Globus pallidus (tissue), 1 donor: Measurements from ENCODE around the gene GTPBP6.
"Not testable (repeated sequence)": the region's sequence is repeated elsewhere in the genome, so short reads cannot be mapped to it uniquely, and the experiment has no call there.

Experiments used
- DNase-seq: peaks from one replicate; pipeline ENCODE4 v3.0.0-alpha.2; 2015; ENCODE audit warnings: low spot score

GTPBP6 gene

DNA sequence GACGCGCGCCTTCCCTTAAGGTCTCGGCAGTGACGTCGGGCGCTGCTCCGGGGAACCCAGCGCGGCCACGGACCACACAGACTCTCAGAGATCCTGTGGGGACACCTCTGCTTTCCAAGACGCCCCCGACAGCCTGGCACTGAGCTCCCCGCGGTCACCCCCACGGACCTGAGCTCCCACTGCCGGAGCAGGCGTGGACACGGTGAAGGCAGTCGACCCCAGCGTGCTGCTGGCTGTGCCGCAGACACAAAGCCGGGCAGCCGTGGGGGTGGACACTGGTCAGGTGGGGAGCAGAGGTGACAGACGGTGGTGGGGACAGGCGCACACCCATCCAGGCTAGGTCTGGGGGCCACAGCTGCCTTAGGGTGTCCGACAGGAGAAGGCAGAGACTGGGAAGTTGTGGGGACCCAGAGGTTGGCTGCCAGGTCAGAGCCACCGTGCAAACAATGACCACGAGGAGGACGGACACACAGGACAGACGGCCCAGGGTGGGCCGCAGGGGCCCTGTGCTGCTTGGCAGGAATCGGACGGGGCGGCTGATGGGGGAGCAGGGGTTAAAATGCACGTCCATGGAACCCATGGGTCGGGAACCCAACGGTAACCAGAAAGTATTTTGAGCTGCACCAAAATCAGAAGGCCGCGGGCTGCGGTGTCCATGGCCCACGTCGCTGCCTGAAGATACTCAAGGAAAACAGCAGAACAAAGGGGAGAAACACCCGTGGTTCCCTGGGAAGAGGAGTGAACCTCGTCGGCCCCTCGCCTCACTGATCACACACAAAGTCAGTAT lies 16.6 kb upstream of the GTPBP6 start:
- DNase-seq = no peak

DNA sequence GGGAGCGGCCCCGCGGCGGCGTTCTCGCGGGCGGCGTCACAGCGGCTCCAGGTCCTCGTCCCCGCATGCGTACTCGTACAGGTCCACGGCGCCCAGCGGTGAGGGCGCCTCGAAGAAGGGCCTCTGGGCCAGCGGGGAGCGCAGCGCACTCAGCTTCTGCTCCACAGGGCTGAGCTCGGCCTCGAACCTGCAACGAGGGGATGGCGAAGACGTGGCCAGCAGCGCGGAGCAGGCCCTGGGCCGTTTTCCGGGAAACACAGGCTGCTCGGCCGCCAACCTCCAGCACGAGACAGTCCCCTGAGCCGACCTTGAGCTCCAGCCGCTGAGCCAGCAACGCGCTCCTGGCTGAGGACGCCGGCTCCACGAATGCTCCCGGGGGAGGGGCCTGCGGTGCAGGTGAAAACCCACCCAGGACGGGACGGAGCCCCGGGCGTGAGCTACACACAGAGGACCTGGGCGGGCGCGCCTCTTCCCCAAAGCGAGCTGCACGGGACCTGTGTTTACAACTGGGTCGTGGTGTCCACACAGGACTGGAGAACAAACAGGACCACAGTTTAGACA lies 15.8 kb upstream of the GTPBP6 start:
- DNase-seq = no peak

DNA sequence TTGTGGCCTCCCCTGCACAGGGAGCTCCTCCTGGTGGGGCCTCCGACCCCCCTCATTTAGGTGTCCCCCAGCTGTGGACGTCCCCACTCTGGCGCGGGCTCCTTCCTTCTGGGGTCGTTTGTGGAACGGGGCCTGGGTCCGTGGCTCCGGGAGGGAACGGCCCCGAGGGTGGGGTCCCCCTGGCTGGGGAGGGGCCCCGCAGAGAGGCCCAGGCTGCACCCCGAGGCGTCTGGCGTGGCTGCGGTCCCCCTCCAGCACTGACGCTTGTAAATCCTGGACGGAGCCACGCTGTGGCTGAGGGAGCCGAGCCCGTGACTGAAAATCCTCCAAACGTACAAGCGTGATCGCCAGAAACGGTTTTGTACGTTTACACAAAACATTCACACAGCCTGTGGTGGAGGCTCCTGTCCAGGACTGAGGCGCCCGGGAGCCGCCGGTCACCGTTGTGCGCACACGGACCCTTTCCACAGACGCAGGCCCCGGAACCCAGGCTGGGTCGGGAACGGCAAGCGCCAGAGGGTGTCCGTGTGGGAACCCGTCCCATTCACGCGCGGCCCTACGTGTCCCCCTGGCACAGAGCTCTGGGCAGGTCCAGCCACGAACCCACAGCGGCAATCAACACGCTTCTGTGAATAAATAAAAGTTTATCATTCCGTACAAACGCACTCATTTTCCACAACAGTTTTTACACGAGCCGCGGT lies 15.2 kb upstream of the GTPBP6 start:
- DNase-seq = no peak

DNA sequence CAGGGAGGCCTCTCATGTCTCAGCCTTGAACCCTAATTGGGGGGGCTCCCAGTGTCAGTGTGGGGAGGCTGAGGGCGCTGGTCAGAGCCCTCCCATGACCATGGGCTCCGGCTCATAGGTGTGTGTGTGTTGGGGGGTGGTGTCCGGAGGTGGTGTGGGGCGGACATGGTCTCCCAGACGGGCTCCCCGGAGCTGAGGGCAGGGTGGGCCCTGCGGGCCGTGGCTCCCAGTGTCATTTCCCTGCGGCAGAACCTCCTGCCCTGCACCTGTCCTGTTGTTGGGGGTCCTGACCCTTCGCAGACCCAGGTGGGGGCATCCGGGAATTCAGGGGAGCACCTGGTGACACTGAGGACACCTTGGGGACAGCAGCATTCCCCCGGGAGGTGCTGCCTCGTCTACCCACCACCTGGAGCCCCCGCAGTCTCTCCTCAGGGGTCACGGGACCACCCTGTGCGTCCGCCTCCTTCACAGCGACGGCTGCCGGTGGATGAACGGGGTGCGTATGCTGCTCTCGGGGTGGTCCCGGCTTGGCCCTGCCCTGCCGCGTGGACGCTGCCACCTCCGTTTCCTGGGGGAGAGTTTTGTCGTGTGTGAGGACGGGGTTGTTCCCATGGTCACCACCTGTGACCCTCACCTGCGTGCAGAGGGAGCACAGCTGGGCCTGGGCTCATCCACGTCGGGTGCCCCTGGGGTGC lies 14.5 kb upstream of the GTPBP6 start:
- DNase-seq = no peak

DNA sequence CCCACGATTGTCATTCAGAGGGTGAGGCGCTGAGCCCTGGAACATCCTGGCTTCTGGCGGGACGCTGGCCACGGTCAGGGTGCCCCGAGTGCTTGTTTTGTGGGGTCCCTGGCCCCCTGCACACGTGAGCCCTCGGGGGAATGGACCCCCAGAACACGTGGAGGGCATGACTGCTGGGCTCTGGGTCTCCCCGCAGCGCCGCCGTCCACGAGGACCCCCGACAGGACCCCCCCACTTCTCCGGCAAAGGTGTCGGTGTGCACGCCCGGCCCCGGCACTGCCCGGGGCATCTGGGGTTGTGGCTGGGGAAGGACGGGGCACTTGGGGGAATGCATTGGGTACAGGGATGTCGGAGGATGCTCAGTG lies 13.9 kb upstream of the GTPBP6 start:
- no peak for DNase-seq

DNA sequence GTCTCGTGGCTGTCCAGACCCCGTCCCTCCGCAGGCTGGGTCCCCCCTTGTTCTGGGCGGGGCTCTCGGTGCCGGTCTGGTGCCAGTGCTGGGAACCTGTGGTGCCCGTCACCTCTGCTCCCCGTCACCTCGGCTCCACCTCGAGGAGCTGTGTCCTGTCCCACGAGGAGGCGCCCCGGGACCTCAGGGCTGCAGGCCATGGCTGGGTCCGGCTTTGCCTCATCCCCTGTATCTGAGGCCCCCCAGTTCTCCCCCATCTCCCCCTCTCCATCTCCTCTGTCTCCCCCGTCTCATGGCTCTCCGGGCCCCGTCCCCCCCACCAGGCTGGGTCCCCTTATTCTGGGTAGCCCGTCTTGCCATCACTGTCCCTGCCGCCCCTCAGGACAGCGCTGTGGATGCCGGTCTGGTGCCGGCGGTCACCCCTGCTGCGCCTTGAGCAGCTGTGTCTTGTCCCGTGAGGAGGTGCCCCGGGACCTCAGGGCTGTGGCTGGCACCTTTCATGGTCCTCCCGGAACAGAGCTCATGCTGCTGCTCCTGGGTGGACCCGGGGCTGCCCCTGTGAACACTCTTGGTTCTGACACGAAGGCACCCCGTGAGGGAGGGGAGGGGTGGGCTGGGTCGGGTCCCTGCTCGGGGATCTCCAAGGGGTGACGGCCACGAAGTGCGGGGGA lies 13.4 kb upstream of the GTPBP6 start:
- no peak for DNase-seq

DNA sequence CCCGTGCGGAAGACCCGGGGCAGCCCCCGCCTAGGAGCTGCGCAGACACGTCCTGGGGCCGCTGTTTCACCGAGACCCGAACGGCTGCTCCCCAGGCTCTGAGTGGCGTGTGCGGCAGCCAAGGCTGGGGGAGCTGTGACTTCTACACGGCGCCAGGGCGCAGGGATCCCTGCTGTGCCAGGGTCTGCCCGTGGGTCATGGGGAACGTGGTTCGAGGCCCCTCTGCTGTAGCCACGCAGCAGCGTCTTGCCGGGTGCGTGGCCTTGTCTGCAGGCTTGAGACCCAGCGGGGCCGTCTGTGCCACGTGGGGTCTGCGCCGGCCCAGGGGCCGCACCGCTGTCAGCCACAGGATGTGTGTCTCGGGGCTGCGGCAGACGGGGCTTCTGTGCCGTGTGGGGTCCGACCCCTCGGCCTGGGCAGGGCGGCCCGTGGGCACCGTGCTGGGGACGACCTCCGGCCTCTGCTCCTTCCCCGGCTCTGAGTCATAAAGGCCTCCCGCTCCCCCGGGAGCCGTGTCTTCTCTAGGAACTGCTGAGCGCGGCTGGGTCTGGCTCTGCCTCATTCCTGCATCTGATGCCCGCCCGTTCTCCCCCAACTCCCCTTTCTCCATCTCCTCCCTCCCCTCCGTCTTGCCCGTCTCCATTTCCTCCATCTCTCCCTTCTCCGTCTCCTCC lies 12.7 kb upstream of the GTPBP6 start:
- DNase-seq = no peak

DNA sequence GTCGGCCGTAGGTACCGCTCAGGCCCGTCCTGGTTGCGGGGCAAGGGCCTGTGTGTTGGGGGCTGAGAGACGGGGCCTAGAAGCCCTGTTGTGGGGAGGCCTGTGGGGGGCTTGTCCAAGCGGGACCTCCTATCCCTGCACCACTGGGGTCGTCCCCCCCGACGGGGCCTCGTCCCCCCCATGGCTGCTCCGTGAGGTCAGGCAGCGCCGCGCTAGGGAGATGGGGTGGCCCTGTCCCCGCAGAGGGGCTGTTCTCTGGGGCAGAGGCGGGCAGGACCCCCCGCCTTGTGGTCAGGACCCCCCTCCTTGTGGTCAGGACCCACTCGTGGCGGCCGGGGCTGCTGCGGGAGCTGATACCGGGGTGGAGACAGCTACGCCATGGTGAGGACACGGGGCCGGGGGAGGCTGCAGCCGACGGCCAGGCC lies 12.1 kb upstream of the GTPBP6 start:
- no peak for DNase-seq

DNA sequence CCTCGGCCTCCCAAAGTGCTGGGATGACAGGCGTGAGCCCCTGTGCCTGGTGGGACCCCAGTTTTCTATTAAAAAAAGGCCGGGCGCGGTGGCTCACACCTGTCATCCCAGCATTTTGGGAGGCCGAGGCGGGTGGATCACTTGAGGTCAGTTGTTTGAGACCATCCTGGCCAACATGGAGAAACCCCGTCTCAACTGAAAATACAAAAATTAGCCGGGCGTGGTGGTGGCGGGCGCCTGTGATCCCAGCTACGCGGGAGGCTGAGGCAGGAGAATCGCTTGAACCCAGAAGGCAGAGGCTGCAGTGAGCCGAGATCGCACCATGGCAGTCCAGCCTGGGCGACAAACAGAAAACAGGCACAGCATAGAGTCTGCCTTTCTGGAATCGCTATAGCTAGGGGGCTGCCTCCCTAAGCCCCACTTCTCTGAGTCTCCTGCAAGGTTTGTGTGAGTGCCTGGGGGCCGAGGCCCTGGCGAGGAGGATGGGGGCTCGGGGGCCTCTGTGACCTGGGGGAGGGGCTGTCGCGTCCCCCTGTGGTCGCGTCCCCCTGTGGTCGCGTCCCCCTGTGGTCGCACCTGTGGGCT lies 11.6 kb upstream of the GTPBP6 start:
- not testable (repeated sequence) for DNase-seq

DNA sequence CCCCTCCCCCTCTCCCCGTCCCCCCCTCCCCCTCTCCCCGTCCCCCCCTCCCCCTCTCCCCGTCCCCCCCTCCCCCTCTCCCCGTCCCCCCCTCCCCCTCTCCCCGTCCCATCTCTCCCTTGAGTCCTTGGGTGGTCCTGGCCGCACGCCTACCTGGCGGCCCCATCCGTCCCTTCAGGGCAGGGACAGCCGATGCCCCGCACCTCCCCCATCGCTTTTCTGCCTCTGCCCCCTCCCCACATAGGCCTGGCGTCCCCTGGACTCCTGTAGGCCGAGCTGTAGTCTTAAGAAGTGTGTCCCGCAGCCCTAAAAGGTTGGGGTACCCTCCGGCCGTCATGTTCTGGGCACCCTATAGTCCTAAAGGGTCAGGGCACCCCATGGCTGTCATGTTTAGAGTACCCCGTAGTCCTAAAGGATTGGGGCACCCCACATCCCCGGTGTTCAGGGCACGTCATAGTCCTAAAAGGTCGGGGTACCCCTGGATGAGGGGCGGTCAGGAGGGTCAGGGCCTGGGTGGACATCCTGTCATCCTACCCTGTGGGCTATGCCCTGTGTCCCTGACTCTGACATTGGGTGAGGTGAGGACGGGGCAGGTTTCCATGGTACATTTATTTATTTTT lies 10.8 kb upstream of the GTPBP6 start:
- DNase-seq = no peak

DNA sequence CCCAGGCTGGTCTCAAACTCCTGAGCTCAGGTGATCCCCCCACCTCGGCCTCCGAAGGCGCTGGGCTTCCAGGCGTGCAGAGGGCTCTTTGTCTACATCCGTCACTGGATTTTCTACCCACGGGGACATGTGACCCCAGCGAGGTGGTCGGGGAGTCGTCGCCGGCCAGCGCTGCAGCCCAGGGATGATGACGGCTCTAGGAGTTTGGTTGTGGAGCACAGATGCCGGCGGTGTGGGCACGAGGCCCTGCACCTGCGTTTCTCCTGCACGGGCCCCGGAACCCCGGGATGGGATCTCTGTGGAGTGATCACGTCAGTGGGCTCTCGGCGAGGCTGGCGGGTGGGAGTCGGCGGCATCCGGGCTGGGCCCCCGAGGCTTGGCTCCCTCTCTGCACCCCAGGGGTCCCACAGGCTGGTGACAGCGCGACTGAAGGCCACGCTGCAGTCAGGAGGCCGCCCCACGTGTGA lies 9.1 kb upstream of the GTPBP6 start:
- DNase-seq = no peak

DNA sequence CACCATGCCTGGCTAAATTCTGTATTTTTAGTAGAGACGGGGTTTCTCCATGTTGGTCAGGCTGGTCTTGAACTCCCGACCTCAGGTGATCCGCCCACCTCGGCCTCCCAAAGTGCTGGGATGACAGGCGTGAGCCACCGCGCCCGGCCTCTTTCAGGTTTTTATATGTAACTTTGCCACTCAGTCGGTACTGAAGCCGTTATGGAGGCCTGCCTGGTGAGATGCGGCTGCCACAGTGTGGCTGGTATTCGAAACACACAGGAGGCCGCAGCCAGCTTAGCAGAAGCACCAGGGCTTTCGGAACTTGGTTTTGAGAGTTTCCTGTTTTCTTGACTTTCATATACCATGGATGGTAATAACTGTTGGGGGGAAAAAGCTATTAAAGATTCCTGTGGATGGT lies 6.1 kb upstream of the GTPBP6 start:
- not testable (repeated sequence) for DNase-seq

DNA sequence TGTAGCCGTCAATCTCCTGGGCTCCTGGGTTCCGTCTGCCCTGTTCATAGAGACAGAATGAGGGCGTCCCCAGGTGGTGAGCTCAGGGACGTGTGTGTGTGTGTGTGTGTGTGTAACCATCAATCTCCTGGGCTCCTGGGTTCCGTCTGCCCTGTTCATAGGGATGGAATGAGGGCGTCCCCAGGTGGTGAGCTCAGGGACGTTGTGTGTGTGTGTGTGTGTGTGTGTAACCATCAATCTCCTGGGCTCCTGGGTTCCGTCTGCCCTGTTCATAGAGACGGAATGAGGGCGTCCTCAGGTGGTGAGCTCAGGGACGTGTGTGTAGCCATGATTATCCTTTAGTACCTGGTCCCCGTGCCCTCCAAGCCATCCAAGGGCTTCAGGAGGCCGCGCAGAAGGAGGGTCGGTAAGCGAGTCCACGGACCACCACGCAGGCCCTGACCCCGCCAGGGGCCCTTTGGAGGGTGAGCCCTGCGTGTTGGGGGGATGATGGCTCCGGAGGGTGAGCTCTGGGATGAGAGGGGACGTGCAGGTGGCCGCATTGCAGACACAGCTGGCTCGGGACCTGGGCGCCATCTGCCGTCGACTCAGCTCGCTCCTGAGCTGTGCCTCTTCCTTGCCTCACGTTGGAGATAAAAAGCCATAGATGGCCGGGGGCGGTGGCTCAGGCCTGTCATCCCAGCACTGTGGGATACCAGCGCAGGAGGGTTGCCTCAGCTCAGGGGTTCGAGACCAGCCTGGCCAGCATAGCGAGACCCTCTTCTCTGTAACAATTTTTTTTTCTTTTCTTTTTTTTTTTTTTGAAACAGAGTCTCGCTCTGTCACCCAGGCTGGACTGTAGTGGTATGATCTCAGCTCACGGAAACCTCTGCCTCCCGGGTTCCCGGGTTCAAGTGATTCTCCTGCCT lies 5.4 kb upstream of the GTPBP6 start:
- no peak for DNase-seq

DNA sequence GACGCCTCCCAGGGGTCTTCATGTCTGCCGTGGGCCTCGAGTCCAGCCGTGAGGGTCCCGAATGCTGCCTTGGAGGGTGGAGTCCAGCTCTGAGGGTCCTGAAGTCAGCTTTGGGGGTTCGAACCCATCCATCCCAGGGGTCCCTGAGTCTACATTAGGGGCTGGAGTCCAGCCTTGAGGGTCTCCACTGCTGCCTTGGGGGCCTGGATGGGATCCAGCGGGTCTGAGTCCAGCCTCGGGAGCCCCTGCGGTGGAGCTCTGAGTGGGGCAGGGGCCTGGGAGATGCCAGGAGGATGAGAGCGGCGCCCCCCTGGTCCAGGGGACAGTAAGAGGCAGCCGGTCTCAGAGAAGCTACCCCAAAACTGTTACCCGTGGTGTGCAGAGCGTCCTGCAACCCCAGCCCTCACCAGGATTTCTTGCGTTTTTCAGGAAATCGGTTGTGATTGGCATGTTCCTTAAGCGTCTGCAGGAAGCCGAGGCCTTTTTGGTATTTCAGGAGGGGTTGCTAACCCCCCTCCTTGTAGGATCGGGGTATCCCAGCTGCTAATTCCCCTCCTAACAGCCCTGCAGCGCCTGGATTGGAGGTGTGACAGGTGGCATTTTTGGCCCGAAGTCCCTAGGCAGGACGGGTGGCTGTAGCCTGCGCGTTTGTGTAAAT lies 1.7 kb upstream of the GTPBP6 start:
- DNase-seq = no peak

DNA sequence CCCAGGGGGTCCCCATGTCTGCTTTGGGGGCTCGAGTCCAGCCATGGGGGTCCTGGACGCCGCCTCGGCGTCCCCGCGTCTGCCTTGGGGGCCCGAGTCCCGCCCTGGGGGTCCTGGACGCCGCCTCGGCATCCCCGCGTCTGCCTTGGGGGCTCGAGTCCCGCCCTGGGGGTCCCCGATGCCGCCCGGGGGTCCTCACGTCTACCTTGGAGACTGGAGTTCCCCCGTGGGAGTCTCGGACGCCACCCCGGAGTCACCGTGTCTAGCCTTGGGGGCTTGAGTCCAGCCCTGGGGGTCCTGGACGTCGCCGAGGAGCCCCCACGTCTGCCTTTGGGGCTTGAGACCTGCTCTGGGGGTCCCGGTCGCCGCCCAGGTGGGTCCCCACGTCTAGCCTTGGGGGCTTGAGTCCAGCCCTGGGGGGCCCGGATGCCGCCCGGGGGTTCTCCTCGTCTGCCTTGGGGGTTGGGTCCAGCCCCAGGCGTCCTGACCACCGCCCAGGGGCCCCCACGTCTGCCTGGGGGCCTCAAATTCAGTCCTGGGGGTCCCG lies 1.1 kb upstream of the GTPBP6 start:
- no peak for DNase-seq

DNA sequence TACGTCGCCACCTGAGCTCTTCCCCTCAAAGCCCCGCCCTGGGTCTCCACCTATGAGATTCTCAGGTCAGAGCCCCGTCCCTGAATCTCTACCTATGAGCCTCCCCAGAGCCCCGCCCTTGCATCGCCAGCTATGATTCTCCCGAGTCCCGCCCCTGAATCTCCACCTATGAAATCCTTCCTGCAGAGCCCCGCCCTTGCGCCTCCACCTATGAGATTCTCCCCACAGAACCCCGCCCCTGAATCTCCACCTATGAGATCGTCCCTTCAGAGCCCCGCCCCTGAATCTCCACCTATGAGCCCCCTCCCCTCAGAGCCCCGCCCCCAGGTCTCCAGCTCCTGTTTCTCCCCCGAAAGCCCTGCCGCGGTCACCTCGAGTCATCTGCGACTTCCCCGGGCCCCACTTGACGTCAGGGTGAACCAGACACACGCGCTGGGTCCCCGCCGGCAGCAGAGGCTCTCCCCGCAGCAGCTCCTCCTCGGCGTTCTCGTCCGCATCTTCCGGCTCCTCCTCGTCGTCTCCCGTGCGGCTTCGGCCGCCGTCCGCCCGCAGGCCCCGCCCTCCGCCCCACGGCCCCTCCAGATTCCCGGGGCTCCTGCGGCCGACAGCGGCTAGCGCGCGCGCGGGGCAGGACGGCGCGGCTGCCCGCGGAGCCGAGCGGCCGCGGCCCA lies 393 bp downstream of the GTPBP6 start:
- DNase-seq = peak; percentile 94

DNA sequence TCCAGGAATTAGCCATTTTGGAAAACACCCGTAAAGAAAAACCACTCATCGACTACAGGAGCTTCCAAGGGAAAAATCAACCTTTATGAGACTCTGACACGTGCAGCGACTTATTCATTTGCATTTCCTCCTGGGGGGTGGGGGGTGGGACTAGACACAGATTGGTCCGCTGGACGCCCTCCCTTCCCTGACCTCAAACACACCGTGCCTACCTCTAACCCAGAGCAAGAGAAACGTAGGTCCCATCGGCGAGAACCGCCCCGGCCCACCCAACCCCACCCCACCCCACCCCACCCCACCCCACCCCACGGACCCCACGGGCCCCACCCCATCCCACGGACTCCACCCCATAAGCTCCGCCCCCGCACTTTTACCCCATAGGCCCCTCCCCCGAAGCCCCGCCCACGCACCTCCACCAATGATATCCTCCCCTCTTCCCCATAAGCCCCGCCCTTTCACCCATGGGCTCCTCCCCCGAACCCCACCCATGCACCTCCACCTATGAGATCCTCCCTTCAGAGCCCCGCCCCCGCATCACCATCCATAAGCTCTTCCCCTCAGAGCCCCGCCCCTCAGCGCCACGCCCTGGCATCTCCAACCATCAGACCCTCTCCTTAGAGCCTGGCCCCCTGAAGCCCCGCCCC lies 1.1 kb downstream of the GTPBP6 start:
- no peak for DNase-seq
